NOMO-1 (cell line): ENCODE measurements around the gene TMEM47.

Experiments used
- DNase-seq, 2 experiments: peaks; one replicate each; lab custom pipeline; 2025; ENCODE audit not compliant: unreplicated experiment in 2 of 2; lab: John Stamatoyannopoulos, UW

TMEM47 gene

GRCh38 chrX:34586346-34586911 lies 70.7 kb downstream of the TMEM47 start:
- no peak for DNase-seq

- DNase-seq = no peak
Measured at GRCh38 chrX:34585561-34585960, 71.5 kb downstream of the TMEM47 start.

GRCh38 chrX:34584781-34585180 lies 72.3 kb downstream of the TMEM47 start:
- DNase-seq = no peak

- DNase-seq = no peak
Measured at GRCh38 chrX:34580069-34580468, 77.0 kb downstream of the TMEM47 start.

GRCh38 chrX:34578237-34578636 lies 78.8 kb downstream of the TMEM47 start:
- peak in 1 of 2 experiments; percentile 1 for DNase-seq
